AG04450 (cell line): ENCODE results near the gene SATB2. TPM values are rescaled to one million over a fixed set of nuclear protein-coding genes. Genes with fewer than 3 reads are reported as not detected.

Experiments
- CTCF ChIA-PET: fragments of 300-600, 350-600 bp; formaldehyde crosslinking; extraction: SDS; loops from one replicate; lab custom pipeline; 2022; ENCODE audit warnings: antibody characterized with exemption, inconsistent platforms; lab: Charles Lee
- POLR2A ChIA-PET: fragments of 350-600 bp; formaldehyde crosslinking; extraction: SDS; loops from one replicate; lab custom pipeline; 2021; ENCODE audit warnings: antibody characterized with exemption, inconsistent platforms; lab: Yijun Ruan, JAX
- DNase-seq: peaks from one replicate; pipeline ENCODE4 v3.0.0-alpha.2; 2011; ENCODE audit warnings: low read depth, low spot score
- H3K27ac ChIP-seq: one replicate; pipeline ENCODE4 v1.5.1; 2012; ENCODE audit warnings: low read depth, low read length, control low read depth
- H3K27me3 ChIP-seq: one replicate; pipeline ENCODE4 v1.6.0; 2012; ENCODE audit warnings: low read length; ENCODE audit not compliant: control insufficient read depth, insufficient read depth
- H3K4me3 ChIP-seq: 2 replicates; pipeline ENCODE4 v1.5.1; 2011; ENCODE audit warnings: mild to moderate bottlenecking, low read depth, low read length, control low read depth
- H3K9me3 ChIP-seq: 2 replicates; pipeline ENCODE4 v1.5.1; 2012; ENCODE audit warnings: low read length; ENCODE audit not compliant: control insufficient read depth, insufficient read depth
- polyA plus RNA-seq: library from polyadenylated mRNA; depleted of rRNA; stranded (reverse); fragments of >200 nt; gene quantifications from 2 replicates; pipeline ENCODE4 v1.2.3, GENCODE V29; 2011
- TF ChIP-seq, protein P1 (sequence below): IDR thresholded peaks from 2 replicates; pipeline ENCODE4 v1.5.1; 2011; ENCODE audit warnings: low read depth, low read length, control low read depth, inconsistent platforms

The SATB2 gene
- polyA plus RNA-seq, 1 experiment = 5.0 TPM

DNA sequence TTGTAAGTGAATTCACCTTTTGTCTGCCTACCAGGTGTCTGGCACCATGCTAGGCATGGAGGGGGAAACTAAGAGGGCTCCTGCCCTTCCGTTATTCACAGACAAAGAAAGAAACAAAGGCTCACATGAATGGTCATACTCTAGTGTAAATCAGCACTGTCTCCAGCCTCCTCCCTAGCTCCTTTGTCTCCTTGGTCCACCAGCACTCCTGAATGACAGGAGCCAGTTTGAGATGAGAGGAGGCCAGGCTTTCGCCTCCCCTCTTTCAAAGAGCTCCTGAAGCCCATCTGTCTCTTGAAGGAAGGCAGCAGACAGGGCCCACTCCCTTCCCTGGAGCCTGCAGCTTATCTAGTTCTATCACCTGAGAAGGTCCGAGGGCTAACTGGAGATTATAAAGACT lies 18.7 kb downstream of the SATB2 start:
- H3K27ac ChIP-seq = no peak overlapping the region
- TF ChIP-seq, protein P1, sequence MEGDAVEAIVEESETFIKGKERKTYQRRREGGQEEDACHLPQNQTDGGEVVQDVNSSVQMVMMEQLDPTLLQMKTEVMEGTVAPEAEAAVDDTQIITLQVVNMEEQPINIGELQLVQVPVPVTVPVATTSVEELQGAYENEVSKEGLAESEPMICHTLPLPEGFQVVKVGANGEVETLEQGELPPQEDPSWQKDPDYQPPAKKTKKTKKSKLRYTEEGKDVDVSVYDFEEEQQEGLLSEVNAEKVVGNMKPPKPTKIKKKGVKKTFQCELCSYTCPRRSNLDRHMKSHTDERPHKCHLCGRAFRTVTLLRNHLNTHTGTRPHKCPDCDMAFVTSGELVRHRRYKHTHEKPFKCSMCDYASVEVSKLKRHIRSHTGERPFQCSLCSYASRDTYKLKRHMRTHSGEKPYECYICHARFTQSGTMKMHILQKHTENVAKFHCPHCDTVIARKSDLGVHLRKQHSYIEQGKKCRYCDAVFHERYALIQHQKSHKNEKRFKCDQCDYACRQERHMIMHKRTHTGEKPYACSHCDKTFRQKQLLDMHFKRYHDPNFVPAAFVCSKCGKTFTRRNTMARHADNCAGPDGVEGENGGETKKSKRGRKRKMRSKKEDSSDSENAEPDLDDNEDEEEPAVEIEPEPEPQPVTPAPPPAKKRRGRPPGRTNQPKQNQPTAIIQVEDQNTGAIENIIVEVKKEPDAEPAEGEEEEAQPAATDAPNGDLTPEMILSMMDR = no peak
- H3K4me3 ChIP-seq = no peak overlapping the region
- ChIA-PET POLR2A (no interaction called here), CTCF (interaction anchor here (0.6 to 1.2 kb wide), 2 partner anchors 33 to 265 kb away, joined by 3 to 5 read pairs; no protein-coding TSS in a partner anchor)
- DNase-seq = no peak
- H3K9me3 ChIP-seq = no peaks in the 10 kb centered on the region
- H3K27me3 ChIP-seq = no peaks in the 10 kb centered on the region

DNA sequence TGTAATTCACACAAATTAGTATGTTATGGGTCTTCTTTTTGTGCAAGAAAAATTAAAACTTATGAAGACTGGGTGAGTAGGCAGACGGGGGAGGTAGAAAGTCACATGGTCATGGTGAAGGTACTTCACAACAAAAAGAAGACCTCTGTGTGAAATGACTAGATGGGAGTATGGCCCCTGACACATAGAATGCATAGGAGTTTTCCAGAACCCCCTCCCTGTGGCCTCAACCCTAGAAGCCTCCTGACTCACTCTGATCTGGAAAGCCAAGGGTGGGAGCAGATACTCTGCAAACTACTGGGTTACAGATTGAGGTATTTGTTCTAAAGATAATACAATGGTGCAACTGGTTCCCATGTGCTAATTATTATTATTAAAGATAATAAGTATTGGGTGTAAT lies 23.2 kb downstream of the SATB2 start:
- no peaks in the 10 kb centered on the region for H3K9me3 ChIP-seq
- TF ChIP-seq, protein P1 = no peak
- DNase-seq = no peak
- ChIA-PET POLR2A (no interaction called here), CTCF (no interaction called here)
- no peaks in the 10 kb centered on the region for H3K27me3 ChIP-seq
- no peak overlapping the region for H3K4me3 ChIP-seq
- H3K27ac ChIP-seq = no peak overlapping the region

DNA sequence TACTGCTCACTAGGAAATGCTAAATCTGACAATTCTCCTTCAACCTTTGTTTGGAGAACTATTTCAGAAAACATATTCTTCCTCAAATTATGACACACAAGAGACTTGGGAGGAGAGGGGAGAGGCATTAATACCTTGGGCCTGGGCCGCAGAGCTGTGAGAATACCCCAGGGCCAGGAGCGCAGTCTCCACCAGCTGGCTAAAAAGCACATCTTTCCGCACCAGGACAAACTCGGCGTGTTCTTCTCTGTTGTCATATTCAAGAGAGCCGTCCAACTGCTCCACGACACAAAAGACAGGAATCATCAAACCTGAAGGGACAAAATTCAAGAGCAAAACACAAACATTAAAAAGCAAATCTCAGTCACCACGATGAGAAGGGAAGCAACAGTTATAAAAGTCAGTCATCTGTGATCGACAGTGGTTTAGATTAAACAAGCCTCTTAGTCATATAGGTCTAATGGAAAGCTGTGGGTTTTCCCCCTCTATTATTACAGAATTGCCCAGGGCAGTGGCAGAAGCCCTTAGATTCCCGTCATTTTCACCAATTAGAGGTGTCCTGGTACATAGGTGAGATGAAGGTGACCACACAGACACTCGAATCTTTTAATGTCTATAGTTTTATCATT lies 24.4 kb downstream of the SATB2 start:
- POLR2A ChIA-PET = no interaction called here
- no peak overlapping the region for H3K27ac ChIP-seq

DNA sequence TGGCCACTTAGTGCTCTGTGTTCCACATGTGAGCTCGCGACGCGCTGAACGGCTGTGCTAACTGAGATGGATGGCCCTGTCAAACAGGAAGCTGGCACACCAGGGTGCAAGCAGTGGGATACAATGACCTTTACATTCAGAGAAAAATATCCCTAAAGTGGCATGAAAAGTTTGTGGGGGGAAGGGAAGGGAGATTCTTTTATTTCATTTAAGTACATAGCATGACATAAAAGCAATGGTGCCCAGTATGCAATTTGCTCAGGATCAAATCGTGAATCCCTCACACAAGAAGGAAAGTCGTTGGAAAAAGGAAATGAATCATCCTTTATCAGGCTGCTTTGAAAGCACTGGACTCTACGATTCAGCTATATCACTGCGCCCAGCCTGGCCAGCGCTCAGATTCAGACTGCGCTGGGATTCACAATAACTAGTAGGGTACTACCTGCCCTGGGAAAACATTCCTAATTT lies 26.0 kb downstream of the SATB2 start:
- no peaks in the 10 kb centered on the region for H3K9me3 ChIP-seq
- H3K27ac ChIP-seq = no peak overlapping the region
- DNase-seq = no peak
- ChIA-PET CTCF (interaction anchor here (0.9 kb wide), 1 partner anchor 9 kb away, joined by 3 read pairs; no protein-coding TSS in a partner anchor), POLR2A (no interaction called here)
- H3K27me3 ChIP-seq = no peaks in the 10 kb centered on the region
- TF ChIP-seq, protein P1 = no peak
- H3K4me3 ChIP-seq = no peak overlapping the region

More for the DNA sequence above, 24.4 kb downstream of the SATB2 start:
- no peaks in the 10 kb centered on the region for H3K9me3 ChIP-seq
- CTCF ChIA-PET = no interaction called here
- TF ChIP-seq, protein P1 = no peak
- no peak for DNase-seq
- H3K27me3 ChIP-seq = no peaks in the 10 kb centered on the region
- no peak overlapping the region for H3K4me3 ChIP-seq

DNA sequence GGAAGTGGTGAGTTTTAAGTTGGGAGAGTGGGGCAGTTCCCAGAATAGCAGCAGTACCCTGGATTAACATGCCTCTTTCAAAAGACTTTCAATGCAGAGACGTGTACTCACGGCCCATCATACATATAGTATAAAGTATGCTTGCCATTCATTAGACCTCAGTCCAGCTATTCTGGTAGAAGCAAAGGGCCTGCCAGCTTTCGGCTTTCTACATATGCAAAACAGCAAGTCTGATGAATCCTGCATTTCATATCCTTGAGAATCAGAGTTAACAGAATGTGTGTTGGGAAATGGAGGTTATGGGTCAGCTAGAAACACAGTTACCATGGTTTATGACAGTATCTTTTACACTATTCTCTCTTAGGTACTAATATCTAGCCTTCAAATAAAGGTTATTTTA lies 27.5 kb downstream of the SATB2 start:
- TF ChIP-seq, protein P1 = no peak
- CTCF ChIA-PET = no interaction called here
- H3K27ac ChIP-seq = no peak overlapping the region
- no peaks in the 10 kb centered on the region for H3K27me3 ChIP-seq
- DNase-seq = no peak
- no peak overlapping the region for H3K4me3 ChIP-seq
- POLR2A ChIA-PET = no interaction called here
- H3K9me3 ChIP-seq = no peaks in the 10 kb centered on the region
